ENCODE measurements around the gene SLC27A6. TPM values are rescaled to one million over a fixed set of nuclear protein-coding genes. Genes with fewer than 3 reads are reported as not detected.

Gene SLC27A6
- total RNA-seq, 1 donor from 2014 or later, result 0.15 TPM

GRCh38 chr5:128974567-128974966, 9.3 kb downstream of the SLC27A6 start:
- intact Hi-C loops (cut with DNase I), result no loop called here
- Histone ChIP-seq H3K36me3 (no peaks in the 10 kb centered on the region), H3K27ac (no peak overlapping the region), H3K4me1 (no peaks in the 10 kb centered on the region), H3K27me3 (ENCODE audit: low read depth) (no peaks in the 10 kb centered on the region), H3K4me3 (no peak overlapping the region), H3K9me3 (no peaks in the 10 kb centered on the region)
- DNase-seq (no peak), ATAC-seq (no peak)
- TF ChIP-seq CTCF (IDR thresholded peaks at IDR 0.05), result no peak

- ATAC-seq (no peak), DNase-seq (no peak)
- TF ChIP-seq CTCF (IDR thresholded peaks at IDR 0.05), result no peak
- H3K9me3 ChIP-seq, result no peaks in the 10 kb centered on the region
- no peak overlapping the region for H3K27ac ChIP-seq
- intact Hi-C loops (cut with DNase I), result no loop called here
- H3K27me3 ChIP-seq (ENCODE audit: low read depth), result no peaks in the 10 kb centered on the region
- H3K4me3 ChIP-seq, result no peak overlapping the region
- no peaks in the 10 kb centered on the region for H3K36me3 ChIP-seq
- no peaks in the 10 kb centered on the region for H3K4me1 ChIP-seq
Measured at GRCh38 chr5:128979761-128980160, 14.5 kb downstream of the SLC27A6 start.

- Histone ChIP-seq H3K27ac (no peak overlapping the region), H3K36me3 (no peaks in the 10 kb centered on the region), H3K4me1 (no peaks in the 10 kb centered on the region), H3K9me3 (no peaks in the 10 kb centered on the region), H3K27me3 (ENCODE audit: low read depth) (no peaks in the 10 kb centered on the region), H3K4me3 (no peak overlapping the region)
- DNase-seq, result no peak
- intact Hi-C loops (cut with DNase I), result no loop called here
- no peak for TF ChIP-seq CTCF (IDR thresholded peaks at IDR 0.05)
- no peak for ATAC-seq
Measured at GRCh38 chr5:128980917-128981316, 15.6 kb downstream of the SLC27A6 start.

GRCh38 chr5:128984480-128984879, 19.2 kb downstream of the SLC27A6 start:
- intact Hi-C loops (cut with DNase I), result no loop called here
- DNase-seq (no peak), ATAC-seq (no peak)
- no peak overlapping the region for H3K27ac ChIP-seq
- TF ChIP-seq CTCF (IDR thresholded peaks at IDR 0.05), result no peak
- no peaks in the 10 kb centered on the region for H3K27me3 ChIP-seq (ENCODE audit: low read depth)
- H3K4me3 ChIP-seq, result no peak overlapping the region
- no peaks in the 10 kb centered on the region for H3K4me1 ChIP-seq
- H3K36me3 ChIP-seq, result no peaks in the 10 kb centered on the region
- no peaks in the 10 kb centered on the region for H3K9me3 ChIP-seq

GRCh38 chr5:128988476-128988875, 23.2 kb downstream of the SLC27A6 start:
- Histone ChIP-seq H3K36me3 (no peaks in the 10 kb centered on the region), H3K9me3 (no peaks in the 10 kb centered on the region), H3K4me1 (no peaks in the 10 kb centered on the region), H3K27ac (no peak overlapping the region), H3K27me3 (ENCODE audit: low read depth) (no peaks in the 10 kb centered on the region), H3K4me3 (no peak overlapping the region)
- DNase-seq, result no peak
- TF ChIP-seq CTCF (IDR thresholded peaks at IDR 0.05), result no peak
- no peak for ATAC-seq
- intact Hi-C loops (cut with DNase I), result no loop called here
